HCT116 (cell line): ENCODE measurements around the gene FCHSD2.

Experiments used
- EZH2 ChIP-seq: fragments of 200-600 bp; sonication (generic); IDR thresholded peaks from 2 replicates; pipeline ENCODE4 v1.6.1; 2017; ENCODE audit warnings: antibody characterized with exemption, mixed run types
- POLR2A ChIP-seq: IDR thresholded peaks from 2 replicates; pipeline ENCODE4 v1.7.0; 2011; ENCODE audit warnings: borderline replicate concordance; ENCODE audit not compliant: insufficient read depth, insufficient read length; ENCODE audit errors: extremely low read depth
- POLR2AphosphoS5 ChIP-seq: IDR thresholded peaks from 2 replicates; pipeline ENCODE4 v1.6.1; 2011; ENCODE audit warnings: mild to moderate bottlenecking, low read depth, low read length, moderate library complexity
- ZNF274 ChIP-seq: fragments of 200-500 bp; sonication (Bioruptor generic); IDR thresholded peaks from 2 replicates; pipeline ENCODE4 v1.6.1; 2014; ENCODE audit warnings: mild to moderate bottlenecking, low read depth, low read length, inconsistent platforms
- TF ChIP-seq, protein P1 (sequence below): IDR thresholded peaks from 2 replicates; pipeline ENCODE4 v1.6.1; 2012; ENCODE audit warnings: low read depth
- TF ChIP-seq, protein P2 (sequence below), 3 experiments: fragments of 200-600 bp in 1 of 3; sonication (generic) in 1 of 3; IDR thresholded peaks in 2 of 3; conservative IDR thresholded peaks in 1 of 3; 2 replicates each; pipeline ENCODE4 v1.5.1; 2012 to 2017; ENCODE audit warnings: low read depth in 2 of 3, low read length in 2 of 3, antibody characterized with exemption in 1 of 3, borderline replicate concordance in 1 of 3, control low read depth in 1 of 3, mild to moderate bottlenecking in 1 of 3, mixed read lengths in 1 of 3, mixed run types in 1 of 3, moderate library complexity in 1 of 3; ENCODE audit not compliant: insufficient read depth in 1 of 3
- TF ChIP-seq, protein P3 (sequence below): IDR thresholded peaks from 2 replicates; pipeline ENCODE4 v1.6.1; 2011; ENCODE audit warnings: mild to moderate bottlenecking, low read length, moderate library complexity; ENCODE audit not compliant: insufficient replicate concordance; ENCODE audit errors: extremely low read depth
- TF ChIP-seq, protein P4 (sequence below): IDR thresholded peaks from 2 replicates; pipeline ENCODE4 v1.6.1; 2012

DNA sequence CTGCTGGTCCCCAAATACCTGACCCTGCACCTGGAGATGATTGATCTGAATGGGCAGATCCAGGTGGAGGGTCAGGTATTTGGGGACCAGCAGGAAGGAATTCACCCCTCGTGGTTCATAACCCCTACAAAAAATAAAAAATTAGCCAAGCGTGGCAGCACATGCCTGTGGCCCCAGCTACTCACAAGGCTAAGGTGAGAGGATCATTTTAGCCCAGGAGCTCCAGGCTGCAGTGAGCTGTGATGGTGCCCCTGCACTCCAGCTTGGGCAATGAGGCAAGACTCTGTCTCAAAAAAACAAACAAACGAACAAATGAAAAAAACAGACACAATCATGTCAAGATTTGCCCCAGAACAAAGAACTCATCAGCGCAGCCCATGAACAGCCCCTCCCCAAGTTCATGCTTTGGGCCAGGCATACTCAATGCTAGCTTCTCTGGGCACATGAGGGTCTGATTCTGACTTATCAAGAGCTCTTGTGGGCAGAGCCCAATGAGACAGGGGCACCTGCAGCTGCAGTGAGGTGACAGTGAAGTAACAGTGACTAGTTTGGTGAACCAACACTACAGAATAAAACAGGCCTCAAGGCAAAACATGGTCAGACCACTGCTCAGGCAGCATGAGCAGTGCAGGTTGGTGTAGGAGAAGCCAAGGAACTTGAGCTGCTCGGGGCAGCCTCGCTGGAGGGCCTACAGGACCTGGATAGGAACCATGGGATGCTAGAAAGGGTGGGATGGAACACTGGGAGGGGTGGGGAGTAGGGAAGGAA, 10.2 kb upstream of the FCHSD2 start:
- TF ChIP-seq, protein P1, sequence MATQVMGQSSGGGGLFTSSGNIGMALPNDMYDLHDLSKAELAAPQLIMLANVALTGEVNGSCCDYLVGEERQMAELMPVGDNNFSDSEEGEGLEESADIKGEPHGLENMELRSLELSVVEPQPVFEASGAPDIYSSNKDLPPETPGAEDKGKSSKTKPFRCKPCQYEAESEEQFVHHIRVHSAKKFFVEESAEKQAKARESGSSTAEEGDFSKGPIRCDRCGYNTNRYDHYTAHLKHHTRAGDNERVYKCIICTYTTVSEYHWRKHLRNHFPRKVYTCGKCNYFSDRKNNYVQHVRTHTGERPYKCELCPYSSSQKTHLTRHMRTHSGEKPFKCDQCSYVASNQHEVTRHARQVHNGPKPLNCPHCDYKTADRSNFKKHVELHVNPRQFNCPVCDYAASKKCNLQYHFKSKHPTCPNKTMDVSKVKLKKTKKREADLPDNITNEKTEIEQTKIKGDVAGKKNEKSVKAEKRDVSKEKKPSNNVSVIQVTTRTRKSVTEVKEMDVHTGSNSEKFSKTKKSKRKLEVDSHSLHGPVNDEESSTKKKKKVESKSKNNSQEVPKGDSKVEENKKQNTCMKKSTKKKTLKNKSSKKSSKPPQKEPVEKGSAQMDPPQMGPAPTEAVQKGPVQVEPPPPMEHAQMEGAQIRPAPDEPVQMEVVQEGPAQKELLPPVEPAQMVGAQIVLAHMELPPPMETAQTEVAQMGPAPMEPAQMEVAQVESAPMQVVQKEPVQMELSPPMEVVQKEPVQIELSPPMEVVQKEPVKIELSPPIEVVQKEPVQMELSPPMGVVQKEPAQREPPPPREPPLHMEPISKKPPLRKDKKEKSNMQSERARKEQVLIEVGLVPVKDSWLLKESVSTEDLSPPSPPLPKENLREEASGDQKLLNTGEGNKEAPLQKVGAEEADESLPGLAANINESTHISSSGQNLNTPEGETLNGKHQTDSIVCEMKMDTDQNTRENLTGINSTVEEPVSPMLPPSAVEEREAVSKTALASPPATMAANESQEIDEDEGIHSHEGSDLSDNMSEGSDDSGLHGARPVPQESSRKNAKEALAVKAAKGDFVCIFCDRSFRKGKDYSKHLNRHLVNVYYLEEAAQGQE = no peak
- TF ChIP-seq, protein P2, sequence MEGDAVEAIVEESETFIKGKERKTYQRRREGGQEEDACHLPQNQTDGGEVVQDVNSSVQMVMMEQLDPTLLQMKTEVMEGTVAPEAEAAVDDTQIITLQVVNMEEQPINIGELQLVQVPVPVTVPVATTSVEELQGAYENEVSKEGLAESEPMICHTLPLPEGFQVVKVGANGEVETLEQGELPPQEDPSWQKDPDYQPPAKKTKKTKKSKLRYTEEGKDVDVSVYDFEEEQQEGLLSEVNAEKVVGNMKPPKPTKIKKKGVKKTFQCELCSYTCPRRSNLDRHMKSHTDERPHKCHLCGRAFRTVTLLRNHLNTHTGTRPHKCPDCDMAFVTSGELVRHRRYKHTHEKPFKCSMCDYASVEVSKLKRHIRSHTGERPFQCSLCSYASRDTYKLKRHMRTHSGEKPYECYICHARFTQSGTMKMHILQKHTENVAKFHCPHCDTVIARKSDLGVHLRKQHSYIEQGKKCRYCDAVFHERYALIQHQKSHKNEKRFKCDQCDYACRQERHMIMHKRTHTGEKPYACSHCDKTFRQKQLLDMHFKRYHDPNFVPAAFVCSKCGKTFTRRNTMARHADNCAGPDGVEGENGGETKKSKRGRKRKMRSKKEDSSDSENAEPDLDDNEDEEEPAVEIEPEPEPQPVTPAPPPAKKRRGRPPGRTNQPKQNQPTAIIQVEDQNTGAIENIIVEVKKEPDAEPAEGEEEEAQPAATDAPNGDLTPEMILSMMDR (IDR thresholded peaks at IDR 0.05 in 2 of 3, conservative IDR thresholded peaks at IDR 0.05 in 1 of 3; ENCODE audit: borderline replicate concordance in 1 of 3, insufficient read depth in 1 of 3, low read depth in 2 of 3, low read length in 2 of 3) = no peak
- TF ChIP-seq ZNF274 = no peak
- no peak for TF ChIP-seq POLR2A
- TF ChIP-seq EZH2 = no peak
- no peak for TF ChIP-seq POLR2AphosphoS5
- TF ChIP-seq, protein P3, sequence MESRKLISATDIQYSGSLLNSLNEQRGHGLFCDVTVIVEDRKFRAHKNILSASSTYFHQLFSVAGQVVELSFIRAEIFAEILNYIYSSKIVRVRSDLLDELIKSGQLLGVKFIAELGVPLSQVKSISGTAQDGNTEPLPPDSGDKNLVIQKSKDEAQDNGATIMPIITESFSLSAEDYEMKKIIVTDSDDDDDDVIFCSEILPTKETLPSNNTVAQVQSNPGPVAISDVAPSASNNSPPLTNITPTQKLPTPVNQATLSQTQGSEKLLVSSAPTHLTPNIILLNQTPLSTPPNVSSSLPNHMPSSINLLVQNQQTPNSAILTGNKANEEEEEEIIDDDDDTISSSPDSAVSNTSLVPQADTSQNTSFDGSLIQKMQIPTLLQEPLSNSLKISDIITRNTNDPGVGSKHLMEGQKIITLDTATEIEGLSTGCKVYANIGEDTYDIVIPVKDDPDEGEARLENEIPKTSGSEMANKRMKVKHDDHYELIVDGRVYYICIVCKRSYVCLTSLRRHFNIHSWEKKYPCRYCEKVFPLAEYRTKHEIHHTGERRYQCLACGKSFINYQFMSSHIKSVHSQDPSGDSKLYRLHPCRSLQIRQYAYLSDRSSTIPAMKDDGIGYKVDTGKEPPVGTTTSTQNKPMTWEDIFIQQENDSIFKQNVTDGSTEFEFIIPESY = no peak
- TF ChIP-seq, protein P4, sequence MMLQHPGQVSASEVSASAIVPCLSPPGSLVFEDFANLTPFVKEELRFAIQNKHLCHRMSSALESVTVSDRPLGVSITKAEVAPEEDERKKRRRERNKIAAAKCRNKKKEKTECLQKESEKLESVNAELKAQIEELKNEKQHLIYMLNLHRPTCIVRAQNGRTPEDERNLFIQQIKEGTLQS = no peak
